ENCODE results near the gene OCIAD2. TPM values are rescaled to one million over a fixed set of nuclear protein-coding genes. Genes with fewer than 3 reads are reported as not detected.

Gene OCIAD2
- total and polyA plus RNA-seq, 2 of the 8 experiments (the other 6 are each of a cell fraction or from before 2014, with no cell fraction given) = 105 to 122 TPM

- H3K18ac ChIP-seq (ENCODE audit: extremely low read depth, low read length) = no peak overlapping the region
- H3K27ac ChIP-seq (ENCODE audit: low read depth, low read length) = no peak overlapping the region
- no peak overlapping the region for H4K5ac ChIP-seq (ENCODE audit: insufficient read length, low read depth, low read length)
- H2AFZ ChIP-seq (ENCODE audit: low read length) = no peak overlapping the region
- H2BK5ac ChIP-seq (ENCODE audit: low read depth, low read length) = no peak overlapping the region
- no peak overlapping the region for H2AK5ac ChIP-seq (ENCODE audit: low read depth, low read length)
- H3K23ac ChIP-seq (ENCODE audit: insufficient read length) = no peak overlapping the region
- no peak for FAIRE-seq
- no peak overlapping the region for H3K4me3 ChIP-seq (ENCODE audit: extremely low read depth in 1 of 4, insufficient read depth in 2 of 4, low read depth in 3 of 4, low read length in 4 of 4)
- no peaks in the 10 kb centered on the region for H3K79me2 ChIP-seq (ENCODE audit: control insufficient read depth in 1 of 2, insufficient read depth in 2 of 2, low read length in 2 of 2)
- 89% methylated on average over 2 of the region's 2 CpGs; no CpG with 5 or more reads in 1 of the 2 experiments for WGBS, 2 experiments (ENCODE audit: extremely low coverage in 1 of 2, insufficient coverage in 1 of 2, insufficient read length in 1 of 2, insufficient replicate concordance in 2 of 2, low coverage in 1 of 2, low lambda C conversion rate in 2 of 2, missing lambda C conversion rate in 1 of 2)
- no peaks in the 10 kb centered on the region for H3K23me2 ChIP-seq (ENCODE audit: low read depth, low read length)
- no peaks in the 10 kb centered on the region for H3K4me1 ChIP-seq (replicated peaks in 1 of 4; ENCODE audit: control insufficient read depth in 3 of 4, insufficient read depth in 4 of 4, low read length in 3 of 4)
- no peak overlapping the region for H2BK20ac ChIP-seq (ENCODE audit: low read length)
- no peak overlapping the region for H4K91ac ChIP-seq (replicated peaks; ENCODE audit: insufficient read length, low read length)
- no peak overlapping the region for H2BK15ac ChIP-seq (ENCODE audit: low read length)
- no peaks in the 10 kb centered on the region for H3K27me3 ChIP-seq (replicated peaks in 1 of 4; ENCODE audit: control insufficient read depth in 3 of 4, extremely low read depth in 1 of 4, insufficient read depth in 3 of 4, low read length in 3 of 4)
- no peak overlapping the region for H3K9ac ChIP-seq (replicated peaks in 1 of 4; ENCODE audit: extremely low read depth in 1 of 4, low read depth in 3 of 4, low read length in 3 of 4)
- H4K20me1 ChIP-seq (replicated peaks in 1 of 2; ENCODE audit: control insufficient read depth in 1 of 2, insufficient read depth in 2 of 2, low read length in 2 of 2) = no peaks in the 10 kb centered on the region
- no peak overlapping the region for H4K8ac ChIP-seq (ENCODE audit: extremely low read depth, insufficient read depth, low read length)
- H3K4me2 ChIP-seq (ENCODE audit: insufficient read depth in 1 of 2, low read depth in 2 of 2, low read length in 2 of 2) = no peak overlapping the region
- H3K79me1 ChIP-seq (ENCODE audit: low read depth, low read length) = no peaks in the 10 kb centered on the region
- no peaks in the 10 kb centered on the region for H3K9me3 ChIP-seq (ENCODE audit: insufficient read depth in 2 of 2, low read depth in 1 of 2, low read length in 1 of 2)
- no peak overlapping the region for H2BK12ac ChIP-seq (ENCODE audit: low read depth, low read length)
- POLR2A ChIA-PET (ENCODE audit: partially characterized antibody) = interaction anchor here (1.4 kb wide), 1 partner anchor 96 kb away, joined by 3 read pairs; no protein-coding TSS in a partner anchor
- DNase-seq (ENCODE audit: low read depth in 1 of 2, low spot score in 2 of 2) = no peak
- no peak overlapping the region for H3K4ac ChIP-seq (replicated peaks; ENCODE audit: insufficient read length, low read depth, low read length)
- CTCF ChIA-PET (ENCODE audit: partially characterized antibody) = interaction anchor here (0.5 to 5.8 kb wide), 7 partner anchors 11 to 132 kb away, joined by 3 to 47 read pairs (median 4); no protein-coding TSS in a partner anchor
- H3K56ac ChIP-seq (replicated peaks; ENCODE audit: insufficient read length, low read depth, low read length) = no peak overlapping the region
- H3K14ac ChIP-seq (ENCODE audit: insufficient read length) = no peak overlapping the region
- no peak overlapping the region for H2BK120ac ChIP-seq (replicated peaks; ENCODE audit: low read depth, low read length)
- no peaks in the 10 kb centered on the region for H3K36me3 ChIP-seq (ENCODE audit: control insufficient read depth in 2 of 4, insufficient read depth in 4 of 4, low read length in 3 of 4)
- TF ChIP-seq CBX5 (IDR thresholded peaks at IDR 0.05; ENCODE audit: low read depth, low read length) = no peak
- no peak for TF ChIP-seq SP4 (IDR thresholded peaks at IDR 0.05; ENCODE audit: low read length)
- no peak for TF ChIP-seq TBP (IDR thresholded peaks at IDR 0.05; ENCODE audit: low read depth, low read length)
- no peak for TF ChIP-seq CBX8 (IDR thresholded peaks at IDR 0.05; ENCODE audit: borderline replicate concordance, low read depth, low read length)
- TF ChIP-seq ATF3 (IDR thresholded peaks at IDR 0.05; ENCODE audit: insufficient read depth, low read depth, low read length) = no peak
- TF ChIP-seq CREB1 (IDR thresholded peaks at IDR 0.05) = no peak
- no peak for TF ChIP-seq SUZ12 (IDR thresholded peaks at IDR 0.05; ENCODE audit: low read length)
- TF ChIP-seq YY1 (IDR thresholded peaks at IDR 0.05; ENCODE audit: low read depth, low read length) = no peak
- no peak for TF ChIP-seq HDAC2 (IDR thresholded peaks at IDR 0.05; ENCODE audit: borderline replicate concordance in 1 of 2, low read depth in 2 of 2, low read length in 2 of 2)
These were observed 24.9 kb upstream of the OCIAD2 start for GRCh38 chr4:48931459-48931858.
